DMS53 treated with DMSO at 0.1 percent for 48 hours (cell line): Measurements from ENCODE around the gene PUS1.

Experiments used
- DNase-seq: peaks from one replicate; lab custom pipeline; 2025; ENCODE audit not compliant: unreplicated experiment; lab: John Stamatoyannopoulos, UW

Gene PUS1

GRCh38 chr12:131902332-131903241 is 26.5 kb upstream of the PUS1 start:
- DNase-seq = no peak

- no peak for DNase-seq
Observed at GRCh38 chr12:131903270-131904255, 25.5 kb upstream of the PUS1 start.

GRCh38 chr12:131904346-131904745 is 24.7 kb upstream of the PUS1 start:
- DNase-seq = no peak

GRCh38 chr12:131905081-131905629 is 23.9 kb upstream of the PUS1 start:
- DNase-seq = no peak

- DNase-seq = no peak
Observed at GRCh38 chr12:131905630-131906091, 23.4 kb upstream of the PUS1 start.

GRCh38 chr12:131907379-131908091 is 21.5 kb upstream of the PUS1 start:
- DNase-seq = no peak

- no peak for DNase-seq
Observed at GRCh38 chr12:131908092-131909080, 20.7 kb upstream of the PUS1 start.

- DNase-seq = no peak
Observed at GRCh38 chr12:131909081-131909751, 19.9 kb upstream of the PUS1 start.

GRCh38 chr12:131909752-131910219 is 19.3 kb upstream of the PUS1 start:
- DNase-seq = no peak

GRCh38 chr12:131910302-131911027 is 18.6 kb upstream of the PUS1 start:
- no peak for DNase-seq

- no peak for DNase-seq
Observed at GRCh38 chr12:131911028-131911650, 17.9 kb upstream of the PUS1 start.

GRCh38 chr12:131911851-131912477 is 17.1 kb upstream of the PUS1 start:
- DNase-seq = no peak

- DNase-seq = no peak
Observed at GRCh38 chr12:131912518-131913274, 16.4 kb upstream of the PUS1 start.

GRCh38 chr12:131913666-131914065 is 15.4 kb upstream of the PUS1 start:
- no peak for DNase-seq

GRCh38 chr12:131914179-131914702 is 14.8 kb upstream of the PUS1 start:
- DNase-seq = no peak

- DNase-seq = no peak
Observed at GRCh38 chr12:131915000-131915689, 13.9 kb upstream of the PUS1 start.
